GM12872 (cell line): Measurements from ENCODE around the gene CCDC30.

Experiments used
- TF ChIP-seq, protein P1 (sequence below): IDR thresholded peaks from 3 replicates; pipeline ENCODE4 v1.5.1; 2011; ENCODE audit warnings: low read depth, mild to moderate bottlenecking, low read length, moderate library complexity; ENCODE audit not compliant: insufficient read depth

The CCDC30 gene

DNA sequence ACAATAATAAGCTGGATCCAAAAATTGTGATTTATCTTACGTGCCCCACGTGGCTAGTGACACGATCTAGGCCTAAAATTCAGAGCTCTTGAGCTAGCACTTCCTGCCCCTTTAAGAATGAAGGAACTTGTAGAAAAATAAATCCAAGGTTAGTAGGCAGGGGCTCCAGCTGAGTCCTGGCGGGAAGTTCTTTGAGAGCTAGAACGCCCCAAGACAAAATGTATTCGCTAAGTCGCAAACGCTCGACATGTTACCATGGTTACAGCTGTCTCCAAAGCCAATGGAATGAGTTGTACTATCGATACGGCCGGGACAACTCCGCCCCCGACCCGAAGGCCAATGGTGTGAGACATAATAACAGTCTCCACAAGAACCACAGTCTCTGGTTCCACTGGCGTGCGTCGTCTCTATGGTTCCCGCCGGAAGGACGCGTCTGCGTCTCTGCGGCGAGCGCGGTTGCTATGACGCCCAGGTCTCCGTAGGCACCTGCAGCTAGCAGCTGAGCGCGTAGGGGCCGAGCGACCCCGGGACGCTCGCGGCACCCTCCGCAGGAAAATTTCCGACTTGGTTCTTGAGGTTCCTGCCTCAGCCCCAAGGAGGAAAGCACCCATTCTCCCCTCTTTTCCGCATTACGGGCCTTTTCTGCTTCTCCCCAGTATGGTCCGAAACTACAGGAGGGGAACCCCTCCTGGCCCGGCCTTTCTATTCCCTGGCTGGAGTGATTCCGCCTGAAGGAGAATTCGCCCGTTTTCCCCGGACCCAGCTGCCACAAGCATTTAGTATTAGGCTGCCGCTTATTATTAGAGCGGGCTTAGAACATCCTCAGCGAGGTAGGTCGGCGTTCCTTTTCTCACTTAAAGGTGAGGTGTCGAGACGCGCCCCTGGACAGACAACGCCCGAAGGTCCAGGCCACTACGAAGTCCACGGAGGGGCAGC, at the start of gene CCDC30:
Gene CCDC30, plus strand, starts transcription at position 459 of the 936 bp plus-strand sequence. CDS start 17,266 bp downstream, outside the sequence.
- TF ChIP-seq, protein P1, sequence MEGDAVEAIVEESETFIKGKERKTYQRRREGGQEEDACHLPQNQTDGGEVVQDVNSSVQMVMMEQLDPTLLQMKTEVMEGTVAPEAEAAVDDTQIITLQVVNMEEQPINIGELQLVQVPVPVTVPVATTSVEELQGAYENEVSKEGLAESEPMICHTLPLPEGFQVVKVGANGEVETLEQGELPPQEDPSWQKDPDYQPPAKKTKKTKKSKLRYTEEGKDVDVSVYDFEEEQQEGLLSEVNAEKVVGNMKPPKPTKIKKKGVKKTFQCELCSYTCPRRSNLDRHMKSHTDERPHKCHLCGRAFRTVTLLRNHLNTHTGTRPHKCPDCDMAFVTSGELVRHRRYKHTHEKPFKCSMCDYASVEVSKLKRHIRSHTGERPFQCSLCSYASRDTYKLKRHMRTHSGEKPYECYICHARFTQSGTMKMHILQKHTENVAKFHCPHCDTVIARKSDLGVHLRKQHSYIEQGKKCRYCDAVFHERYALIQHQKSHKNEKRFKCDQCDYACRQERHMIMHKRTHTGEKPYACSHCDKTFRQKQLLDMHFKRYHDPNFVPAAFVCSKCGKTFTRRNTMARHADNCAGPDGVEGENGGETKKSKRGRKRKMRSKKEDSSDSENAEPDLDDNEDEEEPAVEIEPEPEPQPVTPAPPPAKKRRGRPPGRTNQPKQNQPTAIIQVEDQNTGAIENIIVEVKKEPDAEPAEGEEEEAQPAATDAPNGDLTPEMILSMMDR = no peak

DNA sequence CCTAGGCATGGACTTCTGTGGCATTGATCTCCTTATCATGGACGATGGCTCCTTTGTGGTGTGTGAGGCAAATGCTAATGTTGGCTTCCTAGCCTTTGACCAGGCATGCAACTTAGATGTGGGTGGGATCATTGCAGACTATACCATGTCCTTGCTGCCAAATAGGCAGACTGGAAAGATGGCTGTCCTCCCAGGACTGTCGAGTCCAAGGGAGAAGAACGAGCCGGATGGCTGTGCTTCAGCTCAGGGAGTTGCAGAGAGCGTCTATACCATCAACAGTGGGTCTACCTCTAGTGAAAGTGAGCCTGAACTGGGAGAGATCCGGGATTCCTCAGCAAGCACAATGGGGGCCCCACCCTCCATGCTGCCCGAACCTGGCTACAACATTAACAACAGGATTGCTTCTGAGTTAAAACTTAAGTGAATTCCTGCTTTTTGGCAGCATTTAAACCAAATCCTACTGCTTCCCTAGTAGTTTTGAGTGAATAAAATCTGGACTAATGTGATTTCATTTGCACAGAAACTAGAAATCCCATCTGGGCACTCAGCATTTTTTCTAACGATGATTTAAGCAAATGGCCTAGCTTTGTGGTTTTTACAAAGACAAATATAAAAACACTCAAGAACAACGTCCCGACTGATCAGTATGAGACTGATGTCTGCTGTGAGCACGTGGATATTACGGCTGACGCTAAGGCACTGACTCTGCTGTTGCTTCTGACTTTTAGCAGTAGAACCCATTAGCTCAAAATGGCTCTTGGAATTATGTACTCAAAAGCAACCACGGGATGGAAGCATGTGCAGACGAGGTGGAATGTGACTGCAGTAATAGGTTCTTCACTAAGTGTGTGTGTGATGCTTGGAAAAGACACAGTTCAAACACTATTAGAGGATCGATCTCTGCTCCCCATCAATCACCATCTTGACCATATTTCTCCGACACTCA, 48.3 kb upstream of the CCDC30 start:
- TF ChIP-seq, protein P1 = no peak

GRCh38 chr1:42417166-42417565, 45.9 kb upstream of the CCDC30 start:
- TF ChIP-seq, protein P1 = no peak

DNA sequence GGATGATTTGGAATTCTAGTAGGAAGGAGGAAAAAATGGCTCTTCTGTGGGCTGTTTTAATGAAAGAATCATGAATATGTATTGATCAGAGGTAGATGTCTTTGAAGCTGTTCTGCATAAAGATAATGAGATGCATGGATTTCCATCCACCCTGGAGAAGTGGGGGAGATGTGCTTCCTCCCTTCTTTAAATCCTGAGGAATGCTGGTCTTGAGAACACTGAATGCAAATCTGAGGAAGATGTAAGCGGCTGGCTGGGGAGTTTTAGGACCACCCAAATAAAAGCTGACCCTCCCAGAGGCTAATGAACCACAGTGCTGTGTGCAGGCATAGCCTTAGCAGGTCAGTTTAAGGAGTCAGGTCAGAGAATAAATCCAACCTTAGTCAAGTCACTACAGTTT, 44.6 kb upstream of the CCDC30 start:
- TF ChIP-seq, protein P1 = no peak

DNA sequence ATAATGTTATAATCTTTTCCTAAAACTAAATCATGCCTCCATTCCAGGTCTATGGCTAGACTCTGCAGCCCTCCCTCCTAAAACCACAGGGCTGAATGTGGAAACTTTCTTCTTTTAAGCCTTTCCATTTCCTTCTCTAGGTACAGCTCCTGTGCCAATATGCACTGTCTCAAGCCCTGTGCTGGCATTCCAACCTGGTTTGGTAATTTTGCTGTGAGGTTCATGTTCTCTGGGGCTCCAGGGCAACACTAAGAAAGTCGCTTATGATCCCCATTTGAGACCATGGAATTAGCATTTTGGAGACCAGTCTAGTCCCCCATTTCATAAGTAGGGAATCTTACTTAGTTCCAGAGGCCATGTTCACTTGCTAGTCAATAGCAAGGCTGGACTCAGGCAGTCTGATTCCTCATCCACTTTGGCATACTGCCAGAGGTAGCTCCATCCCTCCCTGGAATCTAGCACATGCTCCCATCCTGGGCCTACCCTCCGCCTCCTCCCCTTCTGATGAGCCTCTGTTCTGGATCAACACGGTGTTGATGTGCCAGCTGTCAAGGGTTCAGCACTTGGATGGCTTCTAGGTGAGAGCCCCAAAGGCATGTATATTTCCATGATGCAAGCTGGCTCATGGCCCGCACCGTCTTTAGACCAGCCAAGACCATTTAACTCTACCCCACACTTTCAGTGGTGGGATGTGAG, 43.8 kb upstream of the CCDC30 start:
- TF ChIP-seq, protein P1 = no peak

GRCh38 chr1:42420121-42420520, 43.0 kb upstream of the CCDC30 start:
- TF ChIP-seq, protein P1 = no peak
